Mesenteric fat pad (tissue), 1 donor: ENCODE measurements around the gene TSSK3. TPM values are rescaled to one million over a fixed set of nuclear protein-coding genes. Genes with fewer than 3 reads are reported as not detected.
"Not testable (repeated sequence)": the region's sequence is repeated elsewhere in the genome, so short reads cannot be mapped to it uniquely, and the experiment has no call there.

Source experiments
- DNase-seq: peaks from one replicate; pipeline ENCODE4 v3.0.0-alpha.2; 2020; ENCODE audit warnings: low spot score
- total RNA-seq: library from RNA; stranded (reverse); fragmentation: NEBNext Ultra II Directional; extraction: Animal tissue kit (Norgen Biotek cat#: 25700); gene quantifications from one replicate; pipeline ENCODE4 v1.2.1, GENCODE V29; 2021
- donor health status: DM: yes; HTN: yes; CAD: no.

The TSSK3 gene
- total RNA-seq, 1 donor from 2014 or later = 1.2 TPM

GRCh38 chr1:32396524-32396923 lies 34.2 kb downstream of the TSSK3 start:
- DNase-seq = not testable (repeated sequence)

GRCh38 chr1:32398401-32398800 lies 36.1 kb downstream of the TSSK3 start:
- DNase-seq = no peak

- DNase-seq = no peak
Observed at GRCh38 chr1:32399843-32400242, 37.5 kb downstream of the TSSK3 start.

GRCh38 chr1:32400876-32401631 lies 38.7 kb downstream of the TSSK3 start:
- peak; percentile 94 for DNase-seq

- no peak for DNase-seq
Observed at GRCh38 chr1:32404946-32405345, 42.6 kb downstream of the TSSK3 start.

GRCh38 chr1:32405672-32406467 lies 43.5 kb downstream of the TSSK3 start:
- DNase-seq = no peak

- no peak for DNase-seq
Observed at GRCh38 chr1:32406629-32407111, 44.3 kb downstream of the TSSK3 start.

GRCh38 chr1:32411261-32411660 lies 48.9 kb downstream of the TSSK3 start:
- no peak for DNase-seq

GRCh38 chr1:32413507-32414185 lies 51.3 kb downstream of the TSSK3 start:
- DNase-seq = no peak

Other genes starting within 250 kb of the TSSK3 start
- 54.5 TPM for gene TXLNA, start 182.9 kb upstream of the TSSK3 start, total RNA-seq
- gene CCDC28B, start 161.9 kb upstream of the TSSK3 start, total RNA-seq = 3.5 TPM
- 0.67 TPM for gene IQCC, start 156.9 kb upstream of the TSSK3 start, total RNA-seq
- gene DCDC2B, start 153.4 kb upstream of the TSSK3 start, total RNA-seq = not detected
- gene TMEM234, start 140.2 kb upstream of the TSSK3 start, total RNA-seq = 18.4 TPM
- gene EIF3I, start 140.1 kb upstream of the TSSK3 start, total RNA-seq = 160 TPM
- gene FAM167B, start 115.3 kb upstream of the TSSK3 start, total RNA-seq = 7.5 TPM
- gene LCK, start 111.3 kb upstream of the TSSK3 start, total RNA-seq = 1.8 TPM
- gene HDAC1, start 70.5 kb upstream of the TSSK3 start, total RNA-seq = 32.3 TPM
- gene MARCKSL1, start 26.3 kb upstream of the TSSK3 start, total RNA-seq = 51.8 TPM
- 6.2 TPM for gene FAM229A, start 54 bp upstream of the TSSK3 start, total RNA-seq
- 63.2 TPM for gene BSDC1, start 31.9 kb downstream of the TSSK3 start, total RNA-seq
- gene ZBTB8B, start 102.5 kb downstream of the TSSK3 start, total RNA-seq = not detected
- 6.8 TPM for gene ZBTB8A, start 176.9 kb downstream of the TSSK3 start, total RNA-seq